ENCODE measurements around the gene CD207. TPM values are rescaled to one million over a fixed set of nuclear protein-coding genes. Genes with fewer than 3 reads are reported as not detected.

Gene CD207
- total and polyA plus RNA-seq, 4 donors: 0.06 to 1.8 (median 0.49) TPM

DNA sequence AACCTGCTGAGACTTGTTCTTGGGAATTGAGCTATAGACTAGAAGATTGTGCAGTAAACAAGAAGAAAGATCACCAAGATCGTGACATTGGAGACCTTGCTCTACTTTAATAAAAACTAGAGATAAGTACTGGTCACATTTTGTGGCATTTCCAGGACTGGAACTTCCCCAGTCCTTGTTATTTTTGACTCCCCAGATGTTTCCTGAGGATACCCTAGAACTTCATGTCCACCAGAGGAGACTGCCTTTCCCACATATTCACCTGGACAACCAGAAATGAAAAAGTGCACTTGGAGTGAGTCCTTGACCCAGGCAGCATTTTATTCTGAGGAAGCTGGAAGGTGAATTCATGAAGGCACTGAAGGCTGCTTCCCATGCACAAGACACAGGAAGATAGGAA lies 5.7 kb downstream of the CD207 start:
- TF ChIP-seq, protein P1, sequence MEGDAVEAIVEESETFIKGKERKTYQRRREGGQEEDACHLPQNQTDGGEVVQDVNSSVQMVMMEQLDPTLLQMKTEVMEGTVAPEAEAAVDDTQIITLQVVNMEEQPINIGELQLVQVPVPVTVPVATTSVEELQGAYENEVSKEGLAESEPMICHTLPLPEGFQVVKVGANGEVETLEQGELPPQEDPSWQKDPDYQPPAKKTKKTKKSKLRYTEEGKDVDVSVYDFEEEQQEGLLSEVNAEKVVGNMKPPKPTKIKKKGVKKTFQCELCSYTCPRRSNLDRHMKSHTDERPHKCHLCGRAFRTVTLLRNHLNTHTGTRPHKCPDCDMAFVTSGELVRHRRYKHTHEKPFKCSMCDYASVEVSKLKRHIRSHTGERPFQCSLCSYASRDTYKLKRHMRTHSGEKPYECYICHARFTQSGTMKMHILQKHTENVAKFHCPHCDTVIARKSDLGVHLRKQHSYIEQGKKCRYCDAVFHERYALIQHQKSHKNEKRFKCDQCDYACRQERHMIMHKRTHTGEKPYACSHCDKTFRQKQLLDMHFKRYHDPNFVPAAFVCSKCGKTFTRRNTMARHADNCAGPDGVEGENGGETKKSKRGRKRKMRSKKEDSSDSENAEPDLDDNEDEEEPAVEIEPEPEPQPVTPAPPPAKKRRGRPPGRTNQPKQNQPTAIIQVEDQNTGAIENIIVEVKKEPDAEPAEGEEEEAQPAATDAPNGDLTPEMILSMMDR (IDR thresholded peaks at IDR 0.05; ENCODE audit: control extremely low read depth, extremely low read depth): no peak
- peaks cover 0 to 7% (median 0%) of the 10 kb centered on the region in 3 donors for H3K27me3 ChIP-seq (ENCODE audit: control insufficient read depth in 3 of 3, insufficient read depth in 3 of 3, low read length in 2 of 3)
- no peaks in the 10 kb centered on the region for H3K9me3 ChIP-seq (ENCODE audit: control insufficient read depth in 4 of 4, insufficient read depth in 3 of 4, low read length in 3 of 4)
- WGBS, 2 donors: 58 to 71% methylated on average over 1 of the region's 1 CpG
- no peaks in the 10 kb centered on the region for H3K36me3 ChIP-seq (ENCODE audit: control insufficient read depth in 4 of 4, insufficient read depth in 4 of 4, low read length in 4 of 4)
- H3K27ac ChIP-seq (ENCODE audit: low read depth in 1 of 2, low read length in 1 of 2): no peak overlapping the region
- no peak overlapping the region for H3K4me3 ChIP-seq
- peaks cover 0 to 5% (median 0%) of the 10 kb centered on the region in 5 donors for H3K4me1 ChIP-seq (ENCODE audit: control insufficient read depth in 5 of 5, insufficient read depth in 5 of 5, low read length in 5 of 5)
- no peak for ATAC-seq (ENCODE audit: insufficient read depth, low FRiP score)
- no peak overlapping the region for H3K9ac ChIP-seq (ENCODE audit: insufficient read depth in 1 of 2, low read length in 2 of 2)
- DNase-seq: no peak

DNA sequence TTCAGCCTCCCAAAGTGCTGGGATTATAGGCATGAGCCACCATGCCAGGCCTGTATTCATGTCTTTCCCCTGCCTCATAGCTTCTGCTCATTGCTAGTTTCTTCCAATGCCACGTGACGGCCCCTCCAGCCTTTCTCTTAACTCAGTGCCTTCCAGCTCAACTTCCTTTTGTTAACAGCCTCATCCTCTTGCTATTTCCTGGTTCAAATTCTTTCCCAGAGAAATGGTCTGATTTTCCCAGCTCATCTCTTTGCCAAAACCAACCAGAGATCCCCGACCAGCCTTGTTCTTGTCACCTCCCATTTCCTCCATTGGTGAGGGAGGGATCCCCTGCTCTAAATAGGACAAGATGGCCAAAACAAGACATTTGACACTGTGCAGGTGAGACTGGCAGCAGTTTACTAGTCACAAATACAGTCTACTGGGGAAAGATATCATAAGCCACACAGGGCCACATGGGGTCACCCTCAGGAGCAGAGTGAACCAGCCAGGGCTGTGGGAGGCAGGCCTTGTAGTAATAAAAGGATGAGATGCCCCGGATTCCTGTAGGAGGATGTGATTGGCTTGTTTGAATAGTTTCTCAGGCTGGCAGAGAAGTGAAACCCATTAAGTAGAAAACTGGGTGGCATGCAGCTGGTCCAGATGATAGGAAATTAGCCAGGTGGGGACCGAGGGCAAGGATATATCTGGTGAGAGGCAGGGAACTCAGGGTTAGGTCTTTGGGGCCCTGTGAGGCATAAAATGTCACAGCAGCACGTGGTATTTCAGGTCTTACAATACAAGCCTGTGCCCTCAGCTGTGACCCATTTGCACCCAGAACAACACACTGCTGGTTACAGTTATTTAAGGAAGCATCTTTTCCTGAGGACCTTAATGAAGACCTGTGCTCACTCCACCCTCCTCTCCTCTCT lies 6.4 kb downstream of the CD207 start:
- H3K4me1 ChIP-seq (ENCODE audit: control insufficient read depth in 5 of 5, insufficient read depth in 5 of 5, low read length in 5 of 5): peaks cover 0 to 5% (median 0%) of the 10 kb centered on the region in 5 donors
- TF ChIP-seq, protein P1 (IDR thresholded peaks at IDR 0.05; ENCODE audit: control extremely low read depth, extremely low read depth): no peak
- peaks cover 0 to 7% (median 0%) of the 10 kb centered on the region in 3 donors for H3K27me3 ChIP-seq (ENCODE audit: control insufficient read depth in 3 of 3, insufficient read depth in 3 of 3, low read length in 2 of 3)
- WGBS, 2 donors: 58 to 67% methylated on average over 6 of the region's 6 CpGs
- H3K27ac ChIP-seq (ENCODE audit: low read depth in 1 of 2, low read length in 1 of 2): peak overlapping the region in 1 of 2 donors; percentile 4
- H3K9me3 ChIP-seq (ENCODE audit: control insufficient read depth in 4 of 4, insufficient read depth in 3 of 4, low read length in 3 of 4): no peaks in the 10 kb centered on the region
- ATAC-seq (ENCODE audit: insufficient read depth, low FRiP score): no peak
- H3K4me3 ChIP-seq: no peak overlapping the region
- H3K36me3 ChIP-seq (ENCODE audit: control insufficient read depth in 4 of 4, insufficient read depth in 4 of 4, low read length in 4 of 4): no peaks in the 10 kb centered on the region
- H3K9ac ChIP-seq (ENCODE audit: insufficient read depth in 1 of 2, low read length in 2 of 2): no peak overlapping the region
- DNase-seq: no peak

DNA sequence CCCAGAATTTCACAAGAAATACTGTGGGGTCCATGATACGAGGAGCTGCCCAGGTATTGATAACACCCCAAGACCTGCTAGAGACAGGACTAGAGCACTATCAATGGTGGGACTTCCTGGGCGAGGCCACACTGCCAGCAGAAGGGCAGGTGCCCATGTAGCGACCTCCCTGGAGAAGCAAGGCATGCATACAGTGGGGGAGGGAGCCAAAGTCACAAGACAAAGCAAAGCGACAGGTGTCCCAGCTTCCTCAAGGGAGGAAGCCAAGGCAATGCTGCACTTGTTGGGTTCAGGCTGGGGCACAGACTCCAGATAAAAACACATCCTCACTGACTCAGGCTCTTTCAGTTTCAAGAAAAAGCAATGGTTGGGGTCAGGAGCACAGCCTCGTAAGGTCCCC lies 7.5 kb downstream of the CD207 start:
- ATAC-seq (ENCODE audit: insufficient read depth, low FRiP score) (no peak), DNase-seq (no peak)
- peaks cover 0 to 7% (median 0%) of the 10 kb centered on the region in 3 donors for H3K27me3 ChIP-seq (ENCODE audit: control insufficient read depth in 3 of 3, insufficient read depth in 3 of 3, low read length in 2 of 3)
- H3K27ac ChIP-seq (ENCODE audit: low read depth in 1 of 2, low read length in 1 of 2): no peak overlapping the region
- H3K9me3 ChIP-seq (ENCODE audit: control insufficient read depth in 4 of 4, insufficient read depth in 3 of 4, low read length in 3 of 4): no peaks in the 10 kb centered on the region
- H3K4me1 ChIP-seq (ENCODE audit: control insufficient read depth in 5 of 5, insufficient read depth in 5 of 5, low read length in 5 of 5): peaks cover 0 to 5% (median 0%) of the 10 kb centered on the region in 5 donors
- WGBS, 2 donors: 79 to 84% methylated on average over 5 of the region's 5 CpGs
- no peak overlapping the region for H3K4me3 ChIP-seq
- no peaks in the 10 kb centered on the region for H3K36me3 ChIP-seq (ENCODE audit: control insufficient read depth in 4 of 4, insufficient read depth in 4 of 4, low read length in 4 of 4)
- H3K9ac ChIP-seq (ENCODE audit: insufficient read depth in 1 of 2, low read length in 2 of 2): no peak overlapping the region
- TF ChIP-seq, protein P1 (IDR thresholded peaks at IDR 0.05; ENCODE audit: control extremely low read depth, extremely low read depth): no peak

All from lung (tissue), 12 donors.